Nephron progenitor cell (in vitro differentiated cells): ENCODE measurements around the gene MCTP2.

Experiments used
- DNase-seq: peaks from one replicate; pipeline ENCODE4 v3.0.0; 2021
- H3K27ac Mint-ChIP-seq: 2 replicates; pipeline ENCODE4 v1.8.0; 2021; ENCODE audit warnings: mild to moderate bottlenecking, moderate library complexity, mixed read lengths
- H3K27me3 Mint-ChIP-seq: 2 replicates; pipeline ENCODE4 v1.8.0; 2021; ENCODE audit warnings: mild to moderate bottlenecking, low read depth, mixed read lengths; ENCODE audit not compliant: poor library complexity
- H3K36me3 Mint-ChIP-seq: 2 replicates; pipeline ENCODE4 v1.8.0; 2021; ENCODE audit warnings: low read depth, mixed read lengths
- H3K4me1 Mint-ChIP-seq: 2 replicates; pipeline ENCODE4 v1.8.0; 2021; ENCODE audit warnings: mixed read lengths
- H3K4me3 Mint-ChIP-seq: 2 replicates; pipeline ENCODE4 v1.8.0; 2021; ENCODE audit warnings: mild to moderate bottlenecking, moderate library complexity, mixed read lengths
- H3K9me3 Mint-ChIP-seq: 2 replicates; pipeline ENCODE4 v1.8.0; 2021; ENCODE audit warnings: mild to moderate bottlenecking, moderate library complexity, mixed read lengths
- TF ChIP-seq, protein P1 (sequence below): fragments of 200-600 bp; sonication (generic); IDR thresholded peaks from 2 replicates; pipeline ENCODE4 v1.5.0; 2021; ENCODE audit warnings: antibody characterized with exemption

MCTP2 gene

DNA sequence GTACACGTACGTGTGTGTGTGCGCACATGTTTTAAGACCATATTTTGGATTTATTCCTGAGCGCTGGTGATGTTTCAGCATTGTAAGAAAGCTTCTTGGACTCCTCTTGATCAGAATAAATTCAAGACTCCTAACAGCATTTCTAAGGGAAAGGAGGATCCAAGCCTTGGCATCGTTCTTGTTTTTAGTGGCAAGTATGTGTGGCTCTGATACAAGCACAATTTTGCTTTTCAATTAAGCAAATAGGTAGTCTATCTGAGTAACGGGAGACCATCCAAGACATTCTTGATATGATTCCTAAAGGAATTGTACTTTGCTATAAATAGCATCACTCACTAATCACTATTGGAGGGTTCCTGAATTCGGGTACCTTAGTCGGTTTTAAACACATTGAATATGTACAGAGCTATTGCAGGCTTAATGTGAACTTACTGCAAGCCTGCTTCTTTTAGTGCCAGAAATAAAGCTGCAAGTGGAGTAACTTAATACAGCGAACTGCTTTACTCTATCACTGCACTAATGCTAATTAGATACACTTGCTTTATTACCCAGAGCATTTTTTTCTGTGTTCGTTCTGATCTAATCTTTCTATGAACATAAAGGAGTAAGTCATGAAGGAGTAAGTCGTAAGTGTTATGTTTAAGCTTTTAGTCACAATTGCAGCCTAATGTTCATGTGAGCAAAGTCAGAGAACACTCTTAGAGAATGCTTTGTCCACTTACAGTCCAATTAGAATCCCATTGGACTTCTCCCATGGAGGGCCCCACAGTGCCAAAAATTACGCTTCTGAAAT is 186.3 kb downstream of the MCTP2 start:
- Mint-ChIP-seq H3K27me3 (no peaks in the 10 kb centered on the region), H3K4me1 (peaks cover 60% of the 10 kb centered on the region), H3K9me3 (peaks cover 34% of the 10 kb centered on the region), H3K4me3 (no peak overlapping the region), H3K36me3 (peaks cover 19% of the 10 kb centered on the region), H3K27ac (peak overlapping the region; percentile 47)
- DNase-seq, result no peak
- TF ChIP-seq, protein P1, sequence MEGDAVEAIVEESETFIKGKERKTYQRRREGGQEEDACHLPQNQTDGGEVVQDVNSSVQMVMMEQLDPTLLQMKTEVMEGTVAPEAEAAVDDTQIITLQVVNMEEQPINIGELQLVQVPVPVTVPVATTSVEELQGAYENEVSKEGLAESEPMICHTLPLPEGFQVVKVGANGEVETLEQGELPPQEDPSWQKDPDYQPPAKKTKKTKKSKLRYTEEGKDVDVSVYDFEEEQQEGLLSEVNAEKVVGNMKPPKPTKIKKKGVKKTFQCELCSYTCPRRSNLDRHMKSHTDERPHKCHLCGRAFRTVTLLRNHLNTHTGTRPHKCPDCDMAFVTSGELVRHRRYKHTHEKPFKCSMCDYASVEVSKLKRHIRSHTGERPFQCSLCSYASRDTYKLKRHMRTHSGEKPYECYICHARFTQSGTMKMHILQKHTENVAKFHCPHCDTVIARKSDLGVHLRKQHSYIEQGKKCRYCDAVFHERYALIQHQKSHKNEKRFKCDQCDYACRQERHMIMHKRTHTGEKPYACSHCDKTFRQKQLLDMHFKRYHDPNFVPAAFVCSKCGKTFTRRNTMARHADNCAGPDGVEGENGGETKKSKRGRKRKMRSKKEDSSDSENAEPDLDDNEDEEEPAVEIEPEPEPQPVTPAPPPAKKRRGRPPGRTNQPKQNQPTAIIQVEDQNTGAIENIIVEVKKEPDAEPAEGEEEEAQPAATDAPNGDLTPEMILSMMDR, result no peak

- TF ChIP-seq, protein P1, result no peak
- Mint-ChIP-seq H3K27me3 (no peaks in the 10 kb centered on the region), H3K9me3 (peaks cover 34% of the 10 kb centered on the region), H3K36me3 (peaks cover 21% of the 10 kb centered on the region), H3K27ac (peak overlapping the region; percentile 26), H3K4me3 (no peak overlapping the region), H3K4me1 (peaks cover 20% of the 10 kb centered on the region)
- DNase-seq, result no peak
Measured at GRCh38 chr15:94421706-94422105, 190.3 kb downstream of the MCTP2 start.

DNA sequence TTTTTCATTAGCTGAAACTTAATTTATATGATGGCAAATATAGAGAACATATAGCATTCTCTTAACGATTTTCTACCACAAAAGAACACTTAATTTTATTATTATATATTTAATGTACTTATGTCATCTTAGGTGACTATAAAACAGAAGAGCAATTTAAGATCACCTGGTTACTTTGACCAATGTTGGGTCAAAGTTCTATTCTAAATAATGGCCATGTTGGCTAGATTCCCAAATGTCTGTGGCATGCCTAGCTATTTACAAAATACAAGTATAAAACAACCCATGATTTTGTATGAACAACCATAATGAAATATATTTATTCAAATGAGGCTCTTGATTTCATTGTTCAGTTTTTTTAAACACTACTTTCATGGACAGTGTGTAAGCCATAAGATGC is 200.9 kb downstream of the MCTP2 start:
- Mint-ChIP-seq H3K4me1 (no peaks in the 10 kb centered on the region), H3K27me3 (no peaks in the 10 kb centered on the region), H3K9me3 (peaks cover 13% of the 10 kb centered on the region), H3K36me3 (peaks cover 6% of the 10 kb centered on the region), H3K4me3 (no peak overlapping the region), H3K27ac (no peak overlapping the region)
- TF ChIP-seq, protein P1, result no peak
- DNase-seq, result no peak

- TF ChIP-seq, protein P1, result no peak
- DNase-seq, result no peak
- H3K27ac Mint-ChIP-seq, result no peak overlapping the region
- peaks cover 3% of the 10 kb centered on the region for H3K27me3 Mint-ChIP-seq
- H3K9me3 Mint-ChIP-seq, result peaks cover 3% of the 10 kb centered on the region
- H3K36me3 Mint-ChIP-seq, result no peaks in the 10 kb centered on the region
- peaks cover 10% of the 10 kb centered on the region for H3K4me1 Mint-ChIP-seq
- H3K4me3 Mint-ChIP-seq, result no peak overlapping the region
Measured at GRCh38 chr15:94439158-94439557, 207.8 kb downstream of the MCTP2 start.

DNA sequence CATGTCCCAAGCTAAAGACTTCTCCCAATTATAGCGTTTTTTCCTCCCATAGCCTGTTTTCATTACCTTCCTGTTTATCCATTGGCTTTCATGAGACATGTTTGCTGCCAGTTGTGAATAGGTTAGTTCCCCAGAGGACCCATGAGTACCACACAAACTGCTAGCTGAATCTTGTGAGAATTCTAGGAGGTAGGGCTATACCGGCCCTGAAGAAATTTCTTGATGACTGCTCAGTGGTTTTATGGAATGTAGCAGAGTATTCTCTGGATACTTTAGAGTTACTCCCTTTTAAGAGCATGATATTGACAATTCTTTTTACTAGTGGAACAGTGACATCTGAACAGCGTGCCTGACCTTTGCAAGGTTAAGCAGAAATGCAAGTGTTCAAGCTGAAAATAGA is 210.4 kb downstream of the MCTP2 start:
- Mint-ChIP-seq H3K27me3 (peaks cover 3% of the 10 kb centered on the region), H3K4me3 (no peak overlapping the region), H3K4me1 (peaks cover 17% of the 10 kb centered on the region), H3K9me3 (no peaks in the 10 kb centered on the region), H3K36me3 (no peaks in the 10 kb centered on the region), H3K27ac (no peak overlapping the region)
- no peak for DNase-seq
- TF ChIP-seq, protein P1, result no peak

GRCh38 chr15:94442480-94442879 is 211.1 kb downstream of the MCTP2 start:
- TF ChIP-seq, protein P1, result no peak
- peaks cover 3% of the 10 kb centered on the region for H3K27me3 Mint-ChIP-seq
- DNase-seq, result no peak
- H3K27ac Mint-ChIP-seq, result no peak overlapping the region
- no peak overlapping the region for H3K4me3 Mint-ChIP-seq
- H3K36me3 Mint-ChIP-seq, result no peaks in the 10 kb centered on the region
- H3K4me1 Mint-ChIP-seq, result peaks cover 17% of the 10 kb centered on the region
- H3K9me3 Mint-ChIP-seq, result no peaks in the 10 kb centered on the region
